AG09319 (cell line): ENCODE results near the gene CENPL.
"Not testable (repeated sequence)": the region's sequence is repeated elsewhere in the genome, so short reads cannot be mapped to it uniquely, and the experiment has no call there.

Experiments
- DNase-seq: peaks from one replicate; pipeline ENCODE4 v3.0.0-alpha.2; 2010; ENCODE audit warnings: low read depth; ENCODE audit errors: extremely low read depth
- CTCF ChIP-seq: IDR thresholded peaks from 2 replicates; pipeline ENCODE4 v1.5.1; 2011; ENCODE audit warnings: low read depth, mild to moderate bottlenecking, inconsistent platforms, low read length, moderate library complexity

The CENPL gene

DNA sequence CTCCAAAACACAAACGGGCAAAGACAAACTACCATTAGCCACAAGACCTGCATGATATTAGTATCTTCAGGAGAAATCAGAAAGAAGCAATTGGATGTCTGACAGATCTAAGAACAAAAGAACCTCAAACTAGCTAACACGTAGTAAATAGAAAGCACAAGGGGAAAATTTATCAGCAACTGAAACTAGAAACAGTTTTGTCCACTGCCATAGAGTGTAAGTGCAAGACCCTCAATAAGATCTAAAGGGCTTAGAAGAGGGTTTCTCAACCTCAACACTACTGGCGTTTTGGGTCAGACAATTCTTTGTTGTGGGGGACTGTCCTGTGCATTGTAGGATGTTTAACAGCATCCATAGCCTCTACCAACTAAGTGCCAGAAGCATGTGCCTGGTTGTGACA, 55.9 kb downstream of the CENPL start:
- no peak for TF ChIP-seq CTCF
- no peak for DNase-seq

DNA sequence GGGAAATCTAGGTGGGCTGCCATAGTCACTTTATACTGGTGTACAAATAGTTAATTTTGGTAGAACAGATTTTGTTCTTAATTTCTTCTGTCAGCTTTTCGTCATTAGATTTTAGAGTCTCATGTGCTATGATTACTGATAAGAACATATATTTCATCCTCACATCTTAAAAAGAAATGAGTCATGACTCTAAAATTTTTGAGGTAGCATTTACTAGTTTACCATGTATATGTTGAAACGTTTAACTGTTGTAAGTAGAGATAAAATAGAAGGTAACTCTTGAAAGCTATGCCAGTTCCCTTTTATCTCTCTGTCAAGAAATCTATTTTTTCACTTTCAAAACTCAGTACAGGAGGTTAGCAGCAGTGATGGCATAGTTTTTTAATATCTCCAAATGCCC, 56.5 kb downstream of the CENPL start:
- no peak for TF ChIP-seq CTCF
- DNase-seq, result no peak

GRCh38 chr1:173764331-173764730, 60.4 kb downstream of the CENPL start:
- not testable (repeated sequence) for DNase-seq

DNA sequence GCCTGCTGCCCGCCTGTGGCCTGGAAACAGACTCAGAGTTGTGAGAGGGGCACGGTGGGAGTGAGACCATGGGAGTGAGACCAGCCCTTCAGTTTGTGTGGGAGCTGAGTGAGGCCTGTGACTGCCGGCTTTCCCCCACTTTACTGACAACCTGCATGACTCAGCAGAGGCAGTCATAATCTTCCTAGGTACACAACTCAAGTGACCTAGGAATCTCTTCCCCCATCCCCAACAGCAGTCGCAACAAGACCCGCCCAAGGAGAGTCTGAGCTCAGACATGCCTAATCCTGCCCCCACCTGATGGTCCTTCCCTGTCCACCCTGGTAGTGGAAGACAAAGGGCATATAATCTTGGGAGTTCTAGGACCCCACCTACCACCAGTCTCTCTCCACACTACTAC, 65.7 kb downstream of the CENPL start:
- no peak for TF ChIP-seq CTCF
- DNase-seq, result no peak

DNA sequence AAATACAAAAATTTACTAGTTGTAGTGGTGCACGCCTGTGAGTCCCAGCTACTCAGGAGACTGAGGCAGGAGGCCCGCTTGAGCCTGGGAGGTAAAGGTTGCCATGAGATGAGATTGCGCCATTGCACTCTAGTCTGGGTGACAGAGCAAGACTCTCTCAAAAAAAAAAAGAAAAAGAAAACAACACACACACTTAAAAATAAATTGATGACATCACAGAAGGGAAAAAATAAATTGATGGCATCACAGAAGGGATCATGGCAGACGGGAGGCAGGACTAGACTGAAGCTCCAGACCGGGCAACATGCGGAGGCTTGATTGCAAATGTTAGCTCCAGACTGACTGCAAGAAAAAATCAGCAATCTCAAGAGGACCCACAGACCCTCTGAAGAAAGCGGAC, 66.6 kb downstream of the CENPL start:
- DNase-seq, result no peak
- TF ChIP-seq CTCF, result no peak

- no peak for TF ChIP-seq CTCF
- DNase-seq, result no peak
Observed at GRCh38 chr1:173757666-173758065, 67.0 kb downstream of the CENPL start.

DNA sequence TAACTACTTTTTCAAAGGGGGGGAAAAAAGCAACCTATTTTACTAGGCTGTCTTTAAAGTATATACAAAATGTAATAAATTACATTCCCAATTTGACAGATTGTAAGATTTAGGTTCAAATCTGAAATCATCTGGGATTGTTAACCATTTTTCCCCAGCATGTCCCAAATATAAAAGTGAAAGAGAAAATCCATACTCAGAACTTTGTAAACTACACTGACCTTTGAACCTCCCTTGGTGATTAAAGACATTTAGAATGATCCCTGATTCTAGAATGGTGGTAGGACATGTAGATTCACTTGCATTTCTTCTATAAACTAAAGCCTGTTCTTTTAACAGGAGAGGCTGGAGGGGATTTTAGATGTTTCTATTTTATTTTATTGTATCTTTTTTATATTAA, 70.9 kb downstream of the CENPL start:
- no peak for DNase-seq
- no peak for TF ChIP-seq CTCF
